ENCODE results near the gene SLC2A8. TPM values are rescaled to one million over a fixed set of nuclear protein-coding genes. Genes with fewer than 3 reads are reported as not detected.

SLC2A8 gene, protein sequence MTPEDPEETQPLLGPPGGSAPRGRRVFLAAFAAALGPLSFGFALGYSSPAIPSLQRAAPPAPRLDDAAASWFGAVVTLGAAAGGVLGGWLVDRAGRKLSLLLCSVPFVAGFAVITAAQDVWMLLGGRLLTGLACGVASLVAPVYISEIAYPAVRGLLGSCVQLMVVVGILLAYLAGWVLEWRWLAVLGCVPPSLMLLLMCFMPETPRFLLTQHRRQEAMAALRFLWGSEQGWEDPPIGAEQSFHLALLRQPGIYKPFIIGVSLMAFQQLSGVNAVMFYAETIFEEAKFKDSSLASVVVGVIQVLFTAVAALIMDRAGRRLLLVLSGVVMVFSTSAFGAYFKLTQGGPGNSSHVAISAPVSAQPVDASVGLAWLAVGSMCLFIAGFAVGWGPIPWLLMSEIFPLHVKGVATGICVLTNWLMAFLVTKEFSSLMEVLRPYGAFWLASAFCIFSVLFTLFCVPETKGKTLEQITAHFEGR
- 10 to 100 TPM; 13.9 to 31.6 (median 22.1) TPM for polyA plus RNA-seq (ENCODE audit: insufficient read length in 4 of 4)

DNA sequence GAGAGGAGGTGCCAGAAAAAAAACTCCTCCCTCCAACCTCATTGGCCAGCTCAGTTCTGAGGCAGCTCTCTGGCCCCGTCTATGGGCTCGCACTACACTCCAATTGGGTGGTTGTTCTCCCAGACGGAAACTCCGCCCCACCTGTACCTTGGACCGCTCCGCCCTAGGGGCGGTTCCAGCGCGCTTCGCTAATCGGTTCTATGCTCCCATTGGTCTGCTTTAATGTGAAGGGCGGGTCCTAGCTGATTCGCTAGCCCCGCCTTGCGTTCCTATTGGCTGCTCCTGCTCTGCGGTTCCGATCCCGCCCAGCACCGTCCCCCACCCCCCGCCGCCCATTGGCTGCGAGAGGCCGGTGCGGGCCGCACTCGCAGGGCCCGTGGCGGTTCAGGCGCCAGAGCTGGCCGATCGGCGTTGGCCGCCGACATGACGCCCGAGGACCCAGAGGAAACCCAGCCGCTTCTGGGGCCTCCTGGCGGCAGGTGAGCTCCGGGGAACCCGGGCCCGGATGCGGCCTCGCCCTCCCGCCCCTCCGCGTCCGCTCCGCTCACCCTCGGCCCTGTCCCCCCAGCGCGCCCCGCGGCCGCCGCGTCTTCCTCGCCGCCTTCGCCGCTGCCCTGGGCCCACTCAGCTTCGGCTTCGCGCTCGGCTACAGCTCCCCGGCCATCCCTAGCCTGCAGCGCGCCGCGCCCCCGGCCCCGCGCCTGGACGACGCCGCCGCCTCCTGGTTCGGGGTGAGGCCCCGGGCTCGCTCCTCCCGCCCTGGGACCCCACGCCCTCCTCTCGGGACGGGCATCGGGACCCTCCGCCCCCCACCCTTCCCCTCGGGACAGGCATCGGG lies at the start of gene SLC2A8:
SLC2A8 (plus strand) TSS at position 362 of the 838 bp plus-strand sequence; CDS start at position 424, 62 bp downstream.
- peak; percentile 97 to 100 (median 98) for DNase-seq (ENCODE audit: low read depth in 4 of 4, low spot score in 2 of 4)

GRCh38 chr9:127347831-127348776 lies 48.9 kb upstream of the SLC2A8 start:
- DNase-seq (ENCODE audit: low read depth in 4 of 4, low spot score in 2 of 4) = no peak

- DNase-seq (ENCODE audit: low read depth in 4 of 4, low spot score in 2 of 4) = no peak
Measured at GRCh38 chr9:127349483-127350113, 47.4 kb upstream of the SLC2A8 start.

- DNase-seq (ENCODE audit: low read depth in 4 of 4, low spot score in 2 of 4) = no peak
Measured at GRCh38 chr9:127351182-127352166, 45.5 kb upstream of the SLC2A8 start.

- DNase-seq (ENCODE audit: low read depth in 4 of 4, low spot score in 2 of 4) = no peak
Measured at GRCh38 chr9:127353882-127354281, 43.1 kb upstream of the SLC2A8 start.

- no peak for DNase-seq (ENCODE audit: low read depth in 4 of 4, low spot score in 2 of 4)
Measured at GRCh38 chr9:127356906-127357305, 40.1 kb upstream of the SLC2A8 start.

GRCh38 chr9:127358023-127358535 lies 38.9 kb upstream of the SLC2A8 start:
- no peak for DNase-seq (ENCODE audit: low read depth in 4 of 4, low spot score in 2 of 4)

- DNase-seq (ENCODE audit: low read depth in 4 of 4, low spot score in 2 of 4) = no peak
Measured at GRCh38 chr9:127358770-127359169, 38.2 kb upstream of the SLC2A8 start.

DNA sequence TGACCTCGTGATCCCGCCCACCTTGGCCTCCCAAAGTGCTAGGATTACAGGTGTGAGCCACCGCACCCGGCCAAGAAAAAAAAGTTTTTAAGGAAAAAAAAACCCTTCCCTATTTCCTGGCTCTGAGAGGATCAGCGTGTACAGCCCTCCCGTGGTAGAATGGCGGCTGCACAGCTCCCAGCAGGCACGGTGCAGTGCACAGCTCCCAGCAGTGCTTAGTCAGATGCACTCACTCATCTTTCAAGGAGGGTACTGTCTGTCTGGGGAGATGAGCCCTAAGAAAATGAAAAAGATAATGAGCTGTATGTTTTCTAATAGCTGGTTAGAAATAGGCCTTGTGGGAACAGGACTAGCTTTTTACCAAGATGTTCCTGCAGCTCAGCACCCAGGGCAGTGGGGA lies 36.7 kb upstream of the SLC2A8 start:
- DNase-seq (ENCODE audit: low read depth in 4 of 4, low spot score in 2 of 4) = no peak

DNA sequence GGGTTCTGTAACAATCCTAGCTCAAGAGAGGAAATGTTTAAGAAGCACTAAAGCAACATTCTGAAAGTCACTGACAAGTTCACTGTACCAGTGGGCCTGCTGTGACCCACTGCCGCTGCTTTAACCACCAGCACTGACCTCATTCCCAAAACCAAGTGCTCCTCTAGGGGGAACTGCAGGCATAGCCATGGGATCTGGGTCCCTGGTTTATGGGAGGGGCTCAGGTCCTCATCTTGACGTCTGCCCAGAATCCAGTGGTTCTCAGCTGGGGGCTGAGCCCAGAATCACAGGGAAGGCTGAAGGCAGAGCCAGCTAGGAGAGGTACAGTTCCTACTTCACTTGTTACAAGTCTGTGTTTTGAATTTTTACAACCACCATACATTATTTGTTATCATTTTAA lies 36.1 kb upstream of the SLC2A8 start:
- no peak for DNase-seq (ENCODE audit: low read depth in 4 of 4, low spot score in 2 of 4)

DNA sequence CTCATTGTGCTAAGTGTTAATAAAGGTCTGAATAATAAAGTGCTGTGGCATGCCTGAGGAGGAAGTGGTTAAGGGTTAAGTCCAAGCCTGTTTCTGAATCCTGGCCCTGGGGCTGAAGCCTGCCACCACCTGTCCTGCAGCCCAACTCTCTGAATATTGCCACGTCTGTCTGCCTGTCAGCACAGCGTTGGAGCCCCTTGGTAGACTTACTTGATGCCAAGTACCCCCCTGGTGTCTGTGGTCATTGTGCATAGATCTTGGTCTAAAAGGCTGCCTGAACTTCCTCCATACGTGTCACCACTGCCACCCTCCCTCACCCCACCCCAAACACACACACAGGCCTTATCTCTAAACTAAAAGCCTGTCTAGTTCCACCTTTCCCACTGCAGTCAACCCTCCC lies 35.4 kb upstream of the SLC2A8 start:
- DNase-seq (ENCODE audit: low read depth in 4 of 4, low spot score in 2 of 4) = no peak

- DNase-seq (ENCODE audit: low read depth in 4 of 4, low spot score in 2 of 4) = no peak
Measured at GRCh38 chr9:127362829-127363228, 34.1 kb upstream of the SLC2A8 start.

GRCh38 chr9:127365461-127365860 lies 31.5 kb upstream of the SLC2A8 start:
- no peak for DNase-seq (ENCODE audit: low read depth in 4 of 4, low spot score in 2 of 4)

- DNase-seq (ENCODE audit: low read depth in 4 of 4, low spot score in 2 of 4) = no peak
Measured at GRCh38 chr9:127366594-127366993, 30.4 kb upstream of the SLC2A8 start.

DNA sequence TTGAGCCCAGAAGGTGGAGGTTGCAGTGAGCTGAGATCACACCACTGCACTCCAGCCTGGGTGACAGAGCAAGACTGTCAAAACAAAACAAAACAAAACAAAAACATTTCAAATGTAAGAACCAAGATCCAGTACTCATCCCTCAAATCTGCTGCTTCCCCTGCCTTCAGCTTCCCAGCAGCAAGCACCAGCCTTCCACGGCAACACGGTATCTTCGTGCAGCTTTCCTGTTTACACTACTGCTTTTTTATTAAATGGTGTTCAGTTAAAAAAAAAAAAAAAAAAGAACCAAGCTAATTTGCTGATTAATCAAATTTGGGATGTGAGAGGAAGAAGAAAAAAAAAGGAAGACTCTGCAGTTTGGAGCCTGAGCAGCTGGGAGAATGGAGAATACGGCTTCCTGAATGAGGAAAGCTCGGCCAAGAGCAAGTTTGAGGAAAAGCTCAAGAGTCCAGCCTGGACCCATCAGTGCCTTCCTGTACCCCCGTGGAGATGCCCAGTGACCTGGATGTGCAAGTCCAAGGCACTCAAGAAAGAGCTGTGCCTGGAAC lies 28.0 kb upstream of the SLC2A8 start:
- no peak for DNase-seq (ENCODE audit: low read depth in 4 of 4, low spot score in 2 of 4)

GRCh38 chr9:127369428-127369827 lies 27.5 kb upstream of the SLC2A8 start:
- no peak for DNase-seq (ENCODE audit: low read depth in 4 of 4, low spot score in 2 of 4)

DNA sequence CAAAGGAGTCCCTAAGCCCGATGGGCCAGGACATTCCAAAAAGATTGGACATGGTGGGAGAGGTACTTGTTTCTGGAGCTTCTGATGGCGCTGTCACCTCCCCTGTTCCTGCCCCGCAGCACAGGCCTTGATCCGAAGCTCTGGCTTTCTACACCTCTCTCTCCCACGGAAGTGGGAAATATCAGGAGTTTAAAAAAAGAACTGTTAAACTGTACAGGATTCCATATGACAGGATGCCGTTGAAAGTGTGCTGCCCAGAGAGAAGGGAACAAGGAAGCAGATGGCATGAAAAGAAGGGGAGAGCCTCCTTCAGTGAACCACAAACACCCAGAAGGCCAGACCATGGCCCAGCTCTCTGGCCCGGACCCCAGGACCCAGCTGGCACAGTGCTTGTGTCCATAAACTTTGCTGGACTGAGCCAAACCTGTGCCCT lies 26.8 kb upstream of the SLC2A8 start:
- DNase-seq (ENCODE audit: low read depth in 4 of 4, low spot score in 2 of 4) = no peak
